Measurements from ENCODE around the gene SYNPO. TPM values are rescaled to one million over a fixed set of nuclear protein-coding genes. Genes with fewer than 3 reads are reported as not detected.
A peak's percentile ranks its signal among the peaks of the same experiment; 100 is the strongest.

The SYNPO gene
- total and polyA plus RNA-seq, 4 donors, result 10.3 to 111 (median 42.4) TPM

GRCh38 chr5:150651924-150652671 is 11.6 kb downstream of the SYNPO start:
- 82 to 83% methylated on average over 13 of the region's 13 CpGs for WGBS, 2 donors
- peak overlapping the region in 1 of 2 donors; percentile 12 for H3K27ac ChIP-seq (ENCODE audit: low read depth in 1 of 2, low read length in 1 of 2)

GRCh38 chr5:150653145-150653761 is 12.8 kb downstream of the SYNPO start:
- peaks cover 0 to 27% (median 9%) of the 10 kb centered on the region in 5 donors for H3K4me1 ChIP-seq (ENCODE audit: control insufficient read depth in 5 of 5, insufficient read depth in 5 of 5, low read length in 5 of 5)
- WGBS, 2 donors, result 71 to 81% methylated on average over 5 of the region's 5 CpGs
- no peak for DNase-seq

More at GRCh38 chr5:150651924-150652671, 11.6 kb downstream of the SYNPO start:
- Histone ChIP-seq H3K9me3 (ENCODE audit: control insufficient read depth in 4 of 4, insufficient read depth in 3 of 4, low read length in 3 of 4) (no peaks in the 10 kb centered on the region), H3K4me3 (no peak overlapping the region), H3K9ac (ENCODE audit: insufficient read depth in 1 of 2, low read length in 2 of 2) (no peak overlapping the region), H3K36me3 (ENCODE audit: control insufficient read depth in 4 of 4, insufficient read depth in 4 of 4, low read length in 4 of 4) (peaks cover 2 to 34% (median 21%) of the 10 kb centered on the region in 4 donors), H3K27me3 (ENCODE audit: control insufficient read depth in 3 of 3, insufficient read depth in 3 of 3, low read length in 2 of 3) (no peaks in the 10 kb centered on the region), H3K4me1 (ENCODE audit: control insufficient read depth in 5 of 5, insufficient read depth in 5 of 5, low read length in 5 of 5) (peaks cover 0 to 26% (median 9%) of the 10 kb centered on the region in 5 donors)
- DNase-seq (no peak), ATAC-seq (ENCODE audit: insufficient read depth, low FRiP score) (no peak)
- TF ChIP-seq CTCF (IDR thresholded peaks at IDR 0.05; ENCODE audit: control extremely low read depth, extremely low read depth), result no peak

GRCh38 chr5:150653762-150654556 is 13.5 kb downstream of the SYNPO start:
- H3K27ac ChIP-seq (ENCODE audit: low read depth in 1 of 2, low read length in 1 of 2), result peak overlapping the region in 1 of 2 donors; percentile 50
- H3K9ac ChIP-seq (ENCODE audit: insufficient read depth in 1 of 2, low read length in 2 of 2), result no peak overlapping the region
- TF ChIP-seq CTCF (IDR thresholded peaks at IDR 0.05; ENCODE audit: control extremely low read depth, extremely low read depth), result no peak
- H3K36me3 ChIP-seq (ENCODE audit: control insufficient read depth in 4 of 4, insufficient read depth in 4 of 4, low read length in 4 of 4), result peaks cover 0 to 23% (median 17%) of the 10 kb centered on the region in 4 donors
- DNase-seq (no peak), ATAC-seq (ENCODE audit: insufficient read depth, low FRiP score) (no peak)
- H3K4me3 ChIP-seq, result no peak overlapping the region
- peaks cover 0 to 27% (median 9%) of the 10 kb centered on the region in 5 donors for H3K4me1 ChIP-seq (ENCODE audit: control insufficient read depth in 5 of 5, insufficient read depth in 5 of 5, low read length in 5 of 5)
- 79 to 82% methylated on average over 2 of the region's 2 CpGs for WGBS, 2 donors
- H3K9me3 ChIP-seq (ENCODE audit: control insufficient read depth in 4 of 4, insufficient read depth in 3 of 4, low read length in 3 of 4), result no peaks in the 10 kb centered on the region
- no peaks in the 10 kb centered on the region for H3K27me3 ChIP-seq (ENCODE audit: control insufficient read depth in 3 of 3, insufficient read depth in 3 of 3, low read length in 2 of 3)

More at GRCh38 chr5:150653145-150653761, 12.8 kb downstream of the SYNPO start:
- Histone ChIP-seq H3K36me3 (ENCODE audit: control insufficient read depth in 4 of 4, insufficient read depth in 4 of 4, low read length in 4 of 4) (peaks cover 2 to 30% (median 21%) of the 10 kb centered on the region in 4 donors), H3K4me3 (no peak overlapping the region), H3K9me3 (ENCODE audit: control insufficient read depth in 4 of 4, insufficient read depth in 3 of 4, low read length in 3 of 4) (no peaks in the 10 kb centered on the region), H3K27ac (ENCODE audit: low read depth in 1 of 2, low read length in 1 of 2) (peak overlapping the region in 1 of 2 donors; percentile 50), H3K9ac (ENCODE audit: insufficient read depth in 1 of 2, low read length in 2 of 2) (peak overlapping the region in 1 of 2 donors; percentile 13), H3K27me3 (ENCODE audit: control insufficient read depth in 3 of 3, insufficient read depth in 3 of 3, low read length in 2 of 3) (no peaks in the 10 kb centered on the region)
- no peak for TF ChIP-seq CTCF (IDR thresholded peaks at IDR 0.05; ENCODE audit: control extremely low read depth, extremely low read depth)
- no peak for ATAC-seq (ENCODE audit: insufficient read depth, low FRiP score)

Measured in lung (tissue), 12 donors.